ENCODE data around the gene SPTLC1.

Gene SPTLC1

GRCh38 chr9:92155221-92155620 lies 40.0 kb upstream of the SPTLC1 start:
- no peak for TF ChIP-seq CTCF (IDR thresholded peaks at IDR 0.05)

GRCh38 chr9:92151691-92152393 lies 36.6 kb upstream of the SPTLC1 start:
- TF ChIP-seq CTCF (IDR thresholded peaks at IDR 0.05) = no peak

- no peak for TF ChIP-seq CTCF (IDR thresholded peaks at IDR 0.05)
Observed at GRCh38 chr9:92147852-92148180, 32.6 kb upstream of the SPTLC1 start.

DNA sequence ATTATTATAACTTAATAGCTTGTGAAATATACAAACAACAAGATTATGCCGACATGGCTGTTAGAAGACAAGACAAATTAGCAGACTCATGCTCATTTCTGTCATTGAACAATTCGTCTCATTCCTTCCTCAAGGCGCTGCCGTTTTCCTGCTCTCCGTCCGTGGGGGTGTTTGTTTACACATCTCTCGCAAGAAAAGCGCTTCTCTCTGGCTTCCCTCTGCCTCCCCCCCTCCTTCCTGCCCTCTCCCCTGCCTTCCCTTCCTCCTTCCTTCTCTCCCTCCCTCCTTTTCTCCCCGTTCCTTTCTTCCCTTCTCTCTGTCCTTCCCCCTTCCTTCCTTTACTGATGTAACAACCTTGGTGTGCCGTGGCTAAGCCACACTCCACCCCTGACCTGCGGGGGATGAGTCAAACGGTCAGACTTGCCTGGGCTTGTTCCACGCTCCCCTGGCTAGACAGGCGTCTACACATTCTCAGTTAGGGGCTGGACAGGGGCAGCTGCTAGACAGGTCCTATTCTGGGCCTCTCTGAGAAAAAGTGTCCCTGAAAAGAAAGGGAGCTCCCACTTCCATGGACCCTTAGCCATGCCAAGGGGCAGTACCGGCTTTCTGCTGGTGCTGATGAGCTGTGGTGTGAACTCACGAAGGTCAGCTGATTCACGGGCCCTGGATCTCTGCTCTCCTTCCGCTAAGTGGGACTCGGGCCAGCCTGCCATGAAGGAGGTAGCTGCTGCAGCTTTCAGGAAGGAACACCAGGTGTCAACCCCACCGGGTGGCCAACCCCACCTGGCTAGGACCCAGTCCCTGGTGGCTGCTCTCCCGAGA lies 32.0 kb upstream of the SPTLC1 start:
- no peak for TF ChIP-seq CTCF (IDR thresholded peaks at IDR 0.05)

DNA sequence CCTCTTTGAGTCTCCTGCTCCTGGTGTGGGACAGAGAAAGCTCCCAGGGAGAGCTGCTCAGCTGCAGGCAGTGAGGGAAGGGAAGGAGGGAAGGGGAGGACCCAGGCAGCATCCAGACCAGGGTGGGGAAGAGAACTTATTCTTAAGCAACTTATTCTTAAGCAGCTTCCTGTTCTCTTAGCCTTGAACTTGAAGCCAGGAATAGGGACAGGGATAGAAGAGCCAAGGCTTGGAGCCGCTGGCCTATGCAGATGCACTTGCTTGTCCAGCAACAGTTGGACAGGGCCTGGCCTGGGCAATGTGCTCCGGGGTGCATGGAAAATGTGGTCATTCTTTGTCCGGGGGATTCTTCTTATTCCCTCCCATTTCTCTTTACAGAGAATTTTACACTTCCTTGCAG lies 31.4 kb upstream of the SPTLC1 start:
- no peak for TF ChIP-seq CTCF (IDR thresholded peaks at IDR 0.05)

GRCh38 chr9:92142329-92142728 lies 27.1 kb upstream of the SPTLC1 start:
- no peak for TF ChIP-seq CTCF (IDR thresholded peaks at IDR 0.05)

- TF ChIP-seq CTCF (IDR thresholded peaks at IDR 0.05) = no peak
Observed at GRCh38 chr9:92141144-92142129, 26.2 kb upstream of the SPTLC1 start.
